Iris pigment epithelial cell (primary cell): ENCODE results near the gene DRC1.

Experiments used
- DNase-seq: peaks from one replicate; pipeline ENCODE4 v3.0.0-alpha.2; 2011; ENCODE audit warnings: low read depth

DRC1 gene

DNA sequence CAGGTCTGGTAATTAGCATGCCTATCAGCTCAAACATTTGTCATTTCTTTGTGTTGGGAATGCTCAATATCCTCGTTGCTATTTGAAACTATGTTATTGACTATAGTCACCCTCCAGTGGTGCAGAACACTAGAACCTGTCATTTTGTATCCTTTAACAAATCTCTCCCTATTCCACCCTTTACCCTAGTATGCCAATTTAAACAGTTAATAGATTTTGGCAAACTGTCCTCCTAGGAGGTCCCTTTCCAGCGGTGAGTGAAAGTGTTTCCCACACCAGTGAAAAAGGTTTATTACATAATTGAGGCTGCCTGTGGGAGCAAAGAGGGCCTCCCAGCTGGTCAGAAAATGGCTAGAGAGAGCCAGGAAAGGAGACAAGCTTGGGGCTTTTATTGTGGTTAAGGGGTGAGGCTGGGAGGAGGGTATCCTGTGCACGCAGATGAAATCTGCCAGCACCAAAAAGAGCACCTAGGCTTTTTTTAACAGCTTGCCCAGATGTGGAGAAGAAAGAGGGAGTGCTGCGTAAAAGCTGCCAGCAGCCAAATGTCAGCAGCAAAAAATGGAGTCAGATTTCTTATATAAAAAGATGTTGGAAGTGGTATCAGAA is 1.8 kb upstream of the DRC1 start:
- no peak for DNase-seq

DNA sequence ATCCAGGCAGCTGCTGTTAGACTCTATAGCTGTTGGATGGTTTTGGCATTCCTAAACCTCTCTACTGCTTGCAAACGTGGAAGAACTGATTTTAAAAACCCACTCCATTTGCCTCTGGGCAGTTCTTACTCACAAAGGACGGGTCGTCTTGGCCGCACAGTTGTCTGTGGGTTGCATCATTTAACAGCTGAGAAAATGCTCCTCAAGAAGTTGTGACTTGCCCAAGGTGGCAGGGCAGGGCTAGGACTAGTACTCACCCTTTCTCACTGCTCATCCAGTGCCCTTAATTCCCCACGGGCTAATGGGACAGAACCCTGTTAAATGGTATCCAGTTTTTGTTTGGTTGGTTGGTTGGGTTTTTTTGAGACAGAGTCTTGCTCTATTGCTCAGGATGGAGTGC is 997 bp upstream of the DRC1 start:
- DNase-seq: no peak

- DNase-seq: no peak
Measured at GRCh38 chr2:26407526-26407925, 5.8 kb downstream of the DRC1 start.

DNA sequence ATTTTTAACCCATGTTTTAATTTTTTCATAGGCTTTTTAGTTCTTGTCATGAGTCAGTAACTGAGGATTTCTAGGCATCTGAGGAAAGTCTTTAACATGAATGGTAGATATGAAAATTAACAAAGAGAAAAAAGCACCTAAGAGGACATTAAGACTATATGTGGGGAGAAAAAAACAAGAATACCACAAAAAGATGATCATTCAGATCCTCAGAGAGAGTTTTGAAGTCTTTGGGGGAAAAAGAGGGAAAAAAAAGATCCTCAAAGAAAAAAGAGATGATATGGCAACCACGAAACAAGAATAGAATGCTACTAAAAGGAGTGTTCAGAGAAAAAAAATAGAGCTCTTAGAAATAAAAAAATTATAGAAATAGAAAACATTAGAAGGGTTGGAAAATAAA is 8.1 kb downstream of the DRC1 start:
- DNase-seq: no peak

DNA sequence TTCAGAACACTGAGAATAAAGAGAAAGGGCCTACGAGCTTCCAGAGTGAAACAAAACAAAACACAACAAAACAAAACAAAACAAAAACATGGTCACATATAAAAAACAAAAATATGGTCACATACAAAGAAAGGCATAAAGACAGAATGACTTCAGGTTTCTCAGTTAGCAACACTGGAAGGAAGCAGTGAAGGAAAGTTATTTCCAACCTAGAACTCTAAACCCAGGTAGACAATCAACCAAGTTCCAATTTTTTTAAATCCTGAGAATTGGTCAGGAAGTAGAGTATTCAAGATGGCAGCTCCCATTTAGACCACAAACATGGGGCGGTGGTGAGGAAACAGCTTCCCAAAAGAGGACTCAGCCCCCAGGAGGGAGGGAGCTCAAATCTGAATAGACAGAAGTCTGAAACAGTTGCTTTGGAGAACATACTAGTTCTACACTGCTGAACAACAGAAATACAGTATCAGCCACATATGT is 9.1 kb downstream of the DRC1 start:
- no peak for DNase-seq

DNA sequence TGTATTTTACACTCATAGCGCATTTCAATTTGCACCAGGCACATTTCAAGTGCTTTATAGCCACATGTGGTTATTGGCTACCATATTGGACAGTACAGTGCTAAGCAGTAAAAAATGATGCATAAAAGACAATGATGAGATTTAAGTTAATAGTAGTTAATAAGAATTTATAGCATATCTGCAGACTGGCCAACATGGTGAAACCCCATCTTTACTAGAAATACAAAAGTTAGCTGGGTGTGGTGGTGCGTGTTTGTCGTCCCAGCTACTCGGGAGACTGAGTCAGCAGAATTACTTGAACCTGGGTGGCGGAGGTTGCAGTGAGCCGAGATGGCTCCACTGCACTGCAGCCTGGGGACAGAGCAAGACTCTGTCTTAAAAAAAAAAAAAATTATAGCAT is 9.7 kb downstream of the DRC1 start:
- no peak for DNase-seq

- DNase-seq: peak; percentile 19
Measured at GRCh38 chr2:26412091-26412673, 10.5 kb downstream of the DRC1 start.

- peak; percentile 12 for DNase-seq
Measured at GRCh38 chr2:26414311-26414710, 12.6 kb downstream of the DRC1 start.

DNA sequence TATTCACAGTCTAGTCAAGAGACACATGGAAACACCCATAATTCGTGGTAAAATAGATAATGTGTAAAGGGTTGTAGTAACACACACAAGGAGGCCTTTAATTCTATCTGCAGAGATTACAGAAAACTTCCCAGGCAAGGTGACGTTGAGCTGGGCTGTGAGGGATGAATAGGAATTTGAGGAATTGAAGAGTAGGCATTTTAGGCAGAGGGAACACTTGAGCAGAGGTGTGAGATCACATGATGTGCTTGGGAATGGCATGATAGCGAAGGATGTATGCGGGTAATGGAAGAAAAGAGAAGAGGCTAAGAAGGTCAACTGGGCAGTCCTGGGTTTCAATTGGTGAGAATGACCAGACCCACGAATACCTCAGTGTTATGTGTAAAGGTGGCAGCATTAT is 20.2 kb downstream of the DRC1 start:
- DNase-seq: no peak

- no peak for DNase-seq
Measured at GRCh38 chr2:26422947-26423629, 21.4 kb downstream of the DRC1 start.

GRCh38 chr2:26423750-26424149 is 22.0 kb downstream of the DRC1 start:
- no peak for DNase-seq

- no peak for DNase-seq
Measured at GRCh38 chr2:26424221-26424620, 22.5 kb downstream of the DRC1 start.

DNA sequence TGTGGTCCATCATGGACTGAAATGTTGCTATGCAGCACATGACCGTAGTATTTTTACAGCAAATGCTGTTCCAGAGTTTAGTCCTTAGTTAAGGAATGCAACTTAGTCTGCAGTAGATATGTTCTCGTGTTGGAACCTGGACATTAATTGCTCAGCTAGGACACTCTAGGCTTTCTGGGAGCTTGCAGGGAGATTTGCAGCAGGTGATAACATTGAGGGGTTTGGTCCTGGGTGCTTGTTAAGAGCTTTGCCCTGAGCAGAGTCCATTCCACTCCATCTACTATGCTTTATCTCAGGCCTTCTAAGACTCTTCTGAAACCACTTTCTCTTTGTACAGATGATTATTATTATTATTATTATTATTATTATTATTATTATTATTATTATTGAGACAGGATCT is 27.1 kb downstream of the DRC1 start:
- DNase-seq: no peak

GRCh38 chr2:26429779-26430578 is 28.3 kb downstream of the DRC1 start:
- peak; percentile 4 for DNase-seq

DNA sequence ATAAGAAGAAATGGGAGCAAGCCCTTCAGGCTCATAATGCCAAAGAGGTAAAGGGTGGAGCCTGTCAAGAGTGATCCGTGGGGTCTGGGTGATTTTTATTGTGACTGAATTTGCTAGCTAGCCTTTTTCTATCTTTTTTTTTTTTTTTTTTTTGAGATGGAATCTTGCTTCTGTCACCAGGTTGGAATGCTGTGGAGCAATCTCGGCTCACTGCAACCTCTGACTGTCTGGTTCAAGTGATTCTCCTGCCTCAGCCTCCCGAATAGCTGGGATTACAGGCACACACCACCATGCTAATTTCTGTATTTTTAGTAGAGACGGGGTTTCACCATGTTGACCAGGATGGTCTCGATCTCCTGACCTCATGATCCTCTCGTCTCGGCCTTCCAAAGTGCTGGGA is 29.1 kb downstream of the DRC1 start:
- DNase-seq: peak; percentile 64

- no peak for DNase-seq
Measured at GRCh38 chr2:26432363-26432762, 30.6 kb downstream of the DRC1 start.

DNA sequence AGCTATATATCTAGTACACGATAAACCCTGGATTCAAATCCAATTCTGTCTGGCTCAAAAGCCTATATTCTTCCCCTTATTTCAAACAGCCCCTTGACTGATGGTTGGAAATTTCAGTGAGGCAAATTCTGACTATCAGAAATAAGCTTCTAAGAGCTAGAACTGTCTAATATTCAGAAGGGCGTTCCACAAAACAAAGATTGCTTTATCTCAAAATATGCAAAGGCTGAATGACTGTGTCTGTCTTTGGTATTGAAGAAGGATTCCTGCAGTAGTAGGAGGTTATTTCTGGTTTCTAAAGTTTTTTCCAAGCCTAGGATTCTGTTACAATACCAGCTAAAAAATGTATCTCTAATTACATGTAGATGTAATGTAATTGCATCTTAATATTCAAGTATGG is 31.1 kb downstream of the DRC1 start:
- DNase-seq: no peak

GRCh38 chr2:26435106-26435505 is 33.4 kb downstream of the DRC1 start:
- DNase-seq: no peak

DNA sequence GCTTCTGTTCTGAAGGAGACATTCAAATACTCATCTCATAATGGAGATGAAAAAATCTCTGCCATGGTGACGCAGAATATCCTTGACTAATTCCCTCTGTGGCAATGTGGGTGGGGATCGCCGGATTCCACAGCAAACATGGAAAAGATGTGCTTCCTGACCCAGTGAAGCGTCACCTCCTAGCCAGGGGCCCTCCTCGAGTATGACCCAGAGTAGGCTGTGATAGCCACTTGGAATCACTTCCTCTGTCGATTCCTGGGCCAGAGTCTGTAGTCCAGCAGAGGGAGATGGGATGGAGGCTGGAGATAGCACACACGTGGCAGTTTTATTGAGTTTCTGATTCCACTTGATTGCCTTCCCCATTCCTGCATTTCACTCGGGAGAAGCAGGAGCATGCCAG is 36.8 kb downstream of the DRC1 start:
- DNase-seq: peak; percentile 18

DNA sequence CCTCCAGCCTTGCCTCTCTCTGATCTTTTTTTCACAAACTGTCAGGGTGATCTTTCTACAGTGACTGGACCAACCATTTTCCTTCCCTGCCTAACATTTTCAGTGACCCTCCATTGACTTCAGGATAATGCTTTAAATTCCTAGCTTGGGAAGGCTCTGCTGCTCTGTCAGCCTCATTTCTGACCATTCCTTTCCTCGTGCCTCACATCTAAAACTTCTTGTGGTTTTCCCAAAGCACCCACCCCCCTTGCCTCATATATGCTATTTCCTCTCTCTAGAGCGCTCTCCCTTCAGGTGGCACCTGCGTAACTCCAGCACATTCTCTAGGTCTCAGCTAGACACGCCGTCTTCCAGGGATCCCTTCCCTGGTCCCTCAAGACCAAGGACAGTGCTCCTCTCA is 37.2 kb downstream of the DRC1 start:
- no peak for DNase-seq

DNA sequence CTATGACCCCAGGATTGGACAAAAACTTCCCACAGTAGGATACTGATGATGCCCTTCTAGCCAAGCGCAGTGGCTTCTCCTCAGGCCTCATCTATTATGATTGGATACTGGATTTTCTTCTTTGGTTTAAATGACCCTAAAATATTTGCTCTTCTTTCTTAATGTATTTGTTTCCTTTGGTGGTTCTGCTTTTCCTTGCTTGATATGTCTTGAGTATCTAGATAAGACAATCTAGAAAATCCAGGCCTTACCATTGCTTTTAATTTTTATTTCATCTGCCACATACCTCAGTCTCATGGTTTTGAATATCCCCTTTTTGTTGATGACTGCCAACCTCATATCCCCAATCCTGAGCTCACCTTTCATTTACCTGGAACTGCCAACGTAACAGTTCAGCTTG is 40.6 kb downstream of the DRC1 start:
- DNase-seq: no peak

GRCh38 chr2:26442707-26443106 is 41.0 kb downstream of the DRC1 start:
- DNase-seq: no peak

DNA sequence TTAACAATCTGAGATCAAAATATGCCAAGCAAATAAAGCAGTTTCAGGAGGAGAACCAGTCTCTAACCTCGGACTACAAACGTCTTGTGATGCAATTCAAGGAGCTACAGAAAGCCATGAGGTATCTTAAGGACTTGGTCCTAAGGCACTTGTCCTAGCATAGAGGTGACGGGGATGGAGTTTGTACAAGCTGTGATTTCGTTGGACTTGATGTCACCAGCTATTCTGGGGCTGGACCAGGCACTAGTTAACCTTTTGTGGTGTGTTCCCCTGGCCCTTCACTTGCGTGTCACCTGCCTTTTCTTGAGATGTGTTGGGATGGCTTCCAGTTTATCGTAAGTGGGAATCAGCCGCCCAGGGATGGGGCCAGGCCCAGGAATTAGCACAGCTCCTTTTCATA is 42.5 kb downstream of the DRC1 start:
- no peak for DNase-seq
